Measurements from ENCODE around the gene HNRNPA3. TPM values are rescaled to one million over a fixed set of nuclear protein-coding genes. Genes with fewer than 3 reads are reported as not detected.
"Not testable (repeated sequence)": the region's sequence is repeated elsewhere in the genome, so short reads cannot be mapped to it uniquely, and the experiment has no call there.

Gene HNRNPA3
- polyA plus RNA-seq, 1 of the 3 experiments (the other 2 are of a cell fraction) = 102 TPM

GRCh38 chr2:177195194-177195593 lies 17.4 kb upstream of the HNRNPA3 start:
- H3K4me1 ChIP-seq (ENCODE audit: control insufficient read depth in 1 of 2, insufficient read depth in 2 of 2, low read depth in 1 of 2, low read length in 1 of 2) = no peaks in the 10 kb centered on the region
- no peaks in the 10 kb centered on the region for H3K9me3 ChIP-seq
- no peaks in the 10 kb centered on the region for H3K79me2 ChIP-seq (ENCODE audit: insufficient read depth)
- WGBS (ENCODE audit: low lambda C conversion rate) = 67% methylated on average over 1 of the region's 1 CpG
- no peak overlapping the region for H3K27ac ChIP-seq (ENCODE audit: low read depth in 2 of 2, low read length in 1 of 2)
- H3K36me3 ChIP-seq (replicated peaks in 1 of 2; ENCODE audit: control insufficient read depth in 1 of 2, insufficient read depth in 2 of 2, low read length in 1 of 2) = no peaks in the 10 kb centered on the region
- no peaks in the 10 kb centered on the region for H3K27me3 ChIP-seq (ENCODE audit: insufficient read depth)
- H3K4me3 ChIP-seq (ENCODE audit: low read depth in 2 of 2, low read length in 1 of 2) = no peak overlapping the region
- no peak overlapping the region for H3K9ac ChIP-seq
- no peaks in the 10 kb centered on the region for H3F3A ChIP-seq (replicated peaks; ENCODE audit: insufficient read depth)
- TF ChIP-seq SIN3A (IDR thresholded peaks at IDR 0.05; ENCODE audit: borderline replicate concordance, low read depth, low read length) (no peak), CHD2 (IDR thresholded peaks at IDR 0.05; ENCODE audit: low read length, partially characterized antibody) (no peak), FOXM1 (IDR thresholded peaks at IDR 0.05; ENCODE audit: low read depth) (no peak), REST (IDR thresholded peaks at IDR 0.05; ENCODE audit: low read depth, low read length) (no peak), SMC3 (IDR thresholded peaks at IDR 0.05; ENCODE audit: low read depth, low read length) (no peak), EZH2phosphoT487 (IDR thresholded peaks at IDR 0.05; ENCODE audit: borderline replicate concordance, low read depth) (no peak), EP300 (IDR thresholded peaks at IDR 0.05; ENCODE audit: borderline replicate concordance in 1 of 2, low read depth in 1 of 2, low read length in 1 of 2) (no peak), MEF2A (IDR thresholded peaks at IDR 0.05; ENCODE audit: borderline replicate concordance, low read depth) (no peak), GABPA (IDR thresholded peaks at IDR 0.05; ENCODE audit: low read depth) (no peak)
- no peak overlapping the region for H2AFZ ChIP-seq (ENCODE audit: low read depth)
- H4K20me1 ChIP-seq (ENCODE audit: insufficient read depth) = no peaks in the 10 kb centered on the region
- DNase-seq = no peak
- H3K4me2 ChIP-seq = no peak overlapping the region
- CTCF ChIA-PET = interaction anchor here (1.3 to 2.0 kb wide), 2 partner anchors 30 to 33 kb away, joined by 4 to 8 read pairs; no protein-coding TSS in a partner anchor
- POLR2A ChIA-PET = no interaction called here
- no peaks in the 10 kb centered on the region for H3K9me2 ChIP-seq

GRCh38 chr2:177200419-177200818 lies 12.2 kb upstream of the HNRNPA3 start:
- H3K4me3 ChIP-seq (ENCODE audit: low read depth in 2 of 2, low read length in 1 of 2); H3K27ac ChIP-seq (ENCODE audit: low read depth in 2 of 2, low read length in 1 of 2); H3K4me1 ChIP-seq (ENCODE audit: control insufficient read depth in 1 of 2, insufficient read depth in 2 of 2, low read depth in 1 of 2, low read length in 1 of 2); H2AFZ ChIP-seq (ENCODE audit: low read depth); POLR2A ChIA-PET; H3K4me2 ChIP-seq; H3K9ac ChIP-seq; DNase-seq; H3K36me3 ChIP-seq (replicated peaks in 1 of 2; ENCODE audit: control insufficient read depth in 1 of 2, insufficient read depth in 2 of 2, low read length in 1 of 2); H3K9me3 ChIP-seq; H4K20me1 ChIP-seq (ENCODE audit: insufficient read depth); H3K27me3 ChIP-seq (ENCODE audit: insufficient read depth); H3F3A ChIP-seq (replicated peaks; ENCODE audit: insufficient read depth); H3K79me2 ChIP-seq (ENCODE audit: insufficient read depth); H3K9me2 ChIP-seq: not testable (repeated sequence)
- 94% methylated on average over 7 of the region's 7 CpGs for WGBS (ENCODE audit: low lambda C conversion rate)
- CTCF ChIA-PET = interaction anchor here (0.6 to 0.7 kb wide), 2 partner anchors 36 to 648 kb away, joined by 3 to 4 read pairs; no protein-coding TSS in a partner anchor
